ENCODE results near the gene RPTOR.

DNA sequence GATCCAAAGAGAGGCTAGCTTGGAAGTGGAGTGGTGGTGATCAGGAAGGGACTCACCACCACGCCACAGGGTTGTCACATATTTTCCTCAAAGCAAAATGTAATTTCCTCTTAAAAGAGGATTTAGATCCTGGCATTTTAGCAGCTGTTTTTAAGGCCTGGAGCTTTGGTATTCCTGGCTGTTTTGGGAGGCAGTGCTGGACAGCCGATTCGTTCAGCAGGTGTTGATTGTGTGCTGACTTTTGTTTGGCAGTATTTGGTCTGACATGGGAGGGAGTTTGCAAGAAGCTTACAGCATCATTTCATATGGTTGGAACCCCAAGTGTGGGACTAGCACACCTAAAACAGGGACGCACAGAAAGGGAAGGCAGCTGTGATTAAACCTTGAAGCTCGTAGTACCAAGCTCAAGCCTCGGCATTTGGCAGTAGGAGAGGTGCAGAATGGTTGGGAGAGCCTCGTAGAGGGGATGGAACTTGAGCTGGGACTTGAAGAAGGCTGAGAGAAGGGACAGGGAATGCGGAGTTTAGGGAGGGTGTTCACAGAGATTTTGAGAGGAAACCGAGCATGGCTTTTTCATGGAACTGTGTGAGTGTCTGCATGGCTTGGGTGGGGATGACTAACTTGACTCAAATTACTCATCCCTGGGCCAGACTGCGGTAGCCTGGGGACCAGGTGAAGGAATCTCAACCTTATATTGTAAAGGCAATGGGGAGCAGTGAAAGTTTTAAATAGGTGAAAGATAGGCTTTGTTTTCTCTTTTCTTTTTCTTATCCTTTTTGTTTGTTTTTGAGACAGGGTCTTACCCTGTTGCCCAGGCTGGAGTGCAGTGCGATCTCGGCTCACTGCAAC is 52.3 kb downstream of the RPTOR start:
- TF ChIP-seq, protein P1, sequence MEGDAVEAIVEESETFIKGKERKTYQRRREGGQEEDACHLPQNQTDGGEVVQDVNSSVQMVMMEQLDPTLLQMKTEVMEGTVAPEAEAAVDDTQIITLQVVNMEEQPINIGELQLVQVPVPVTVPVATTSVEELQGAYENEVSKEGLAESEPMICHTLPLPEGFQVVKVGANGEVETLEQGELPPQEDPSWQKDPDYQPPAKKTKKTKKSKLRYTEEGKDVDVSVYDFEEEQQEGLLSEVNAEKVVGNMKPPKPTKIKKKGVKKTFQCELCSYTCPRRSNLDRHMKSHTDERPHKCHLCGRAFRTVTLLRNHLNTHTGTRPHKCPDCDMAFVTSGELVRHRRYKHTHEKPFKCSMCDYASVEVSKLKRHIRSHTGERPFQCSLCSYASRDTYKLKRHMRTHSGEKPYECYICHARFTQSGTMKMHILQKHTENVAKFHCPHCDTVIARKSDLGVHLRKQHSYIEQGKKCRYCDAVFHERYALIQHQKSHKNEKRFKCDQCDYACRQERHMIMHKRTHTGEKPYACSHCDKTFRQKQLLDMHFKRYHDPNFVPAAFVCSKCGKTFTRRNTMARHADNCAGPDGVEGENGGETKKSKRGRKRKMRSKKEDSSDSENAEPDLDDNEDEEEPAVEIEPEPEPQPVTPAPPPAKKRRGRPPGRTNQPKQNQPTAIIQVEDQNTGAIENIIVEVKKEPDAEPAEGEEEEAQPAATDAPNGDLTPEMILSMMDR (conservative IDR thresholded peaks at IDR 0.05; ENCODE audit: low read depth, low read length), result no peak
- TF ChIP-seq EZH2 (IDR thresholded peaks at IDR 0.05; ENCODE audit: low read length, unreplicated experiment) (no peak), EZH2phosphoT487 (IDR thresholded peaks at IDR 0.05; ENCODE audit: borderline replicate concordance, low read length) (no peak)
